ENCODE results near the gene DYSF.

GRCh38 chr2:71661782-71662181 is 208.4 kb downstream of the DYSF start:
- TF ChIP-seq TAF1 (IDR thresholded peaks at IDR 0.05; ENCODE audit: low read depth): no peak
- TF ChIP-seq CTCF (IDR thresholded peaks at IDR 0.05; ENCODE audit: poor library complexity, severe bottlenecking): no peak
- TF ChIP-seq EP300 (conservative IDR thresholded peaks at IDR 0.05; ENCODE audit: poor library complexity, severe bottlenecking): no peak
- TF ChIP-seq SMC3 (conservative IDR thresholded peaks at IDR 0.05; ENCODE audit: poor library complexity): no peak
- TF ChIP-seq EZH2 (IDR thresholded peaks at IDR 0.05; ENCODE audit: borderline replicate concordance, insufficient read depth, low read length, poor library complexity, severe bottlenecking): no peak

Data from neural cell (in vitro differentiated cells).